SHP77 (cell line): ENCODE data around the gene PSTPIP2.
"Not testable (repeated sequence)": the region's sequence is repeated elsewhere in the genome, so short reads cannot be mapped to it uniquely, and the experiment has no call there.

Experiments
- DNase-seq, 2 experiments: peaks; one replicate each; lab custom pipeline; 2025; lab: John Stamatoyannopoulos, UW

Gene PSTPIP2

GRCh38 chr18:45981821-45982220, 90.2 kb downstream of the PSTPIP2 start:
- DNase-seq: no peak

GRCh38 chr18:45980229-45980628, 91.8 kb downstream of the PSTPIP2 start:
- no peak for DNase-seq

GRCh38 chr18:45978084-45978483, 94.0 kb downstream of the PSTPIP2 start:
- peak; percentile 74 to 78 for DNase-seq

GRCh38 chr18:45976974-45977373, 95.1 kb downstream of the PSTPIP2 start:
- DNase-seq: no peak

- DNase-seq: no peak
These were observed 95.5 kb downstream of the PSTPIP2 start for GRCh38 chr18:45976566-45976965.

- peak; percentile 55 to 73 for DNase-seq
These were observed 97.9 kb downstream of the PSTPIP2 start for GRCh38 chr18:45974088-45974536.

- peak; percentile 93 to 95 for DNase-seq
These were observed 104.9 kb downstream of the PSTPIP2 start, which contains the start of gene EPG5 for GRCh38 chr18:45967007-45967706. Gene EPG5, minus strand, starts transcription at chr18:45967329. Its CDS starts 90 bp downstream, at chr18:45967239.

- not testable (repeated sequence) for DNase-seq
These were observed 107.1 kb downstream of the PSTPIP2 start for GRCh38 chr18:45964913-45965312.

- no peak for DNase-seq
These were observed 109.2 kb downstream of the PSTPIP2 start for GRCh38 chr18:45962866-45963265.

- no peak for DNase-seq
These were observed 109.6 kb downstream of the PSTPIP2 start for GRCh38 chr18:45962461-45962860.

- not testable (repeated sequence) for DNase-seq
These were observed 112.6 kb downstream of the PSTPIP2 start for GRCh38 chr18:45959484-45959883.

GRCh38 chr18:45958730-45959129, 113.3 kb downstream of the PSTPIP2 start:
- DNase-seq: no peak

- DNase-seq: no peak
These were observed 114.0 kb downstream of the PSTPIP2 start for GRCh38 chr18:45958027-45958426.

- no peak for DNase-seq
These were observed 115.0 kb downstream of the PSTPIP2 start for GRCh38 chr18:45957100-45957499.

GRCh38 chr18:45954070-45954934, 117.8 kb downstream of the PSTPIP2 start:
- no peak for DNase-seq

GRCh38 chr18:45951016-45951714, 120.9 kb downstream of the PSTPIP2 start:
- no peak for DNase-seq

- no peak for DNase-seq
These were observed 126.4 kb downstream of the PSTPIP2 start for GRCh38 chr18:45945669-45946068.

GRCh38 chr18:45940724-45941123, 131.3 kb downstream of the PSTPIP2 start:
- no peak for DNase-seq

GRCh38 chr18:45939236-45939635, 132.8 kb downstream of the PSTPIP2 start:
- DNase-seq: no peak

GRCh38 chr18:45938488-45938935, 133.5 kb downstream of the PSTPIP2 start:
- no peak for DNase-seq

GRCh38 chr18:45935591-45936335, 136.3 kb downstream of the PSTPIP2 start:
- DNase-seq: no peak
